ENCODE results near the gene LGALS7.
"Not testable (repeated sequence)": the region's sequence is repeated elsewhere in the genome, so short reads cannot be mapped to it uniquely, and the experiment has no call there.

Gene LGALS7

GRCh38 chr19:38770228-38770948 lies 2.9 kb downstream of the LGALS7 start:
- not testable (repeated sequence) for DNase-seq

- DNase-seq = peak; percentile 84
These were observed 3.6 kb downstream of the LGALS7 start for GRCh38 chr19:38769635-38770211.

GRCh38 chr19:38766276-38767047 lies 6.9 kb downstream of the LGALS7 start:
- DNase-seq = no peak

GRCh38 chr19:38765214-38765613 lies 8.1 kb downstream of the LGALS7 start:
- DNase-seq = no peak

GRCh38 chr19:38763795-38764220 lies 9.5 kb downstream of the LGALS7 start:
- DNase-seq = no peak

GRCh38 chr19:38761884-38762389 lies 11.4 kb downstream of the LGALS7 start:
- not testable (repeated sequence) for DNase-seq

- DNase-seq = not testable (repeated sequence)
These were observed 12.4 kb downstream of the LGALS7 start for GRCh38 chr19:38760805-38761517.

- no peak for DNase-seq
These were observed 13.7 kb downstream of the LGALS7 start for GRCh38 chr19:38759590-38760003.

GRCh38 chr19:38754196-38754595 lies 19.1 kb downstream of the LGALS7 start:
- DNase-seq = not testable (repeated sequence)

GRCh38 chr19:38753783-38754182 lies 19.5 kb downstream of the LGALS7 start:
- DNase-seq = not testable (repeated sequence)

GRCh38 chr19:38745316-38745715 lies 28.0 kb downstream of the LGALS7 start:
- no peak for DNase-seq

- DNase-seq = no peak
These were observed 28.4 kb downstream of the LGALS7 start for GRCh38 chr19:38744874-38745273.

- no peak for DNase-seq
These were observed 29.0 kb downstream of the LGALS7 start, which contains the start of gene CAPN12 for GRCh38 chr19:38744298-38744681. CAPN12 (minus strand) TSS chr19:38744474; CDS start chr19:38744165, 309 bp downstream.

GRCh38 chr19:38743394-38744297 lies 29.7 kb downstream of the LGALS7 start:
- no peak for DNase-seq

- no peak for DNase-seq
These were observed 30.4 kb downstream of the LGALS7 start for GRCh38 chr19:38742906-38743305.

- DNase-seq = no peak
These were observed 31.0 kb downstream of the LGALS7 start for GRCh38 chr19:38742296-38742695.

- DNase-seq = no peak
These were observed 31.6 kb downstream of the LGALS7 start for GRCh38 chr19:38741670-38742069.

GRCh38 chr19:38740932-38741331 lies 32.4 kb downstream of the LGALS7 start:
- DNase-seq = no peak

- DNase-seq = no peak
These were observed 33.1 kb downstream of the LGALS7 start for GRCh38 chr19:38740257-38740592.

GRCh38 chr19:38739440-38740256 lies 33.7 kb downstream of the LGALS7 start:
- DNase-seq = no peak

Data from effector CD8-positive, alpha-beta T cell (primary cell).